ENCODE data around the gene ARHGEF28. TPM values are rescaled to one million over a fixed set of nuclear protein-coding genes. Genes with fewer than 3 reads are reported as not detected.

ARHGEF28 gene
- total and polyA plus RNA-seq, 8 donors = 14.9 to 36.2 (median 24.6) TPM

DNA sequence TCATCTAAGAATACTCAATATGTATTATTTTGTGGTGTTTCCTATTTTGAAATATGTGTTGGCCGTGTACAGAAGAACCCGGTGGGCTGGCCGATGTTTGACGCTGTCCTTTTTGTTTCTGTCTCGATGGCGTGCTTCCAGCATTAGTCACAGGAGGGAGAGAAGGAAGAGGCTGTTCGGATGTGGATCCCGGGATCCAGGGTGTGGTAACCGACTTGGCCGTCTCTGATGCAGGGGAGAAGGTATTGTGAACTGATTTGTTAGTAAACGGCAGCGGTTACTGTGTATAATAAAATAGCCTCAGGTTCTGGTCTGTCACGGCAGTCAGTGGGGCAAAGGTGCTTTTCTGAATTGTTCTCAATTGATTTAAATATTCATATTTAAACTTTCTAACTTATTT, 275.0 kb downstream of the ARHGEF28 start:
- Histone ChIP-seq H3K27ac (peak overlapping the region in 1 of 4 donors; percentile 19), H3K4me1 (peaks cover 7 to 19% (median 15%) of the 10 kb centered on the region in 3 donors), H3K9me3 (no peaks in the 10 kb centered on the region), H3K27me3 (no peaks in the 10 kb centered on the region), H3K36me3 (peaks cover 0 to 21% (median 4%) of the 10 kb centered on the region in 3 donors), H3K4me3 (no peak overlapping the region)
- peak in 2 of 4 donors; percentile 14 to 28 for ATAC-seq
- intact Hi-C loops (cut with DNase I) = loop anchor here in 1 of 3 donors (5.0 kb wide), 1 partner anchor 746 kb away; no protein-coding TSS in a partner anchor
- WGBS, 2 donors = 70 to 72% methylated on average over 13 of the region's 13 CpGs
- DNase-seq = no peak
- no peak for FAIRE-seq
- TF ChIP-seq, protein P1, sequence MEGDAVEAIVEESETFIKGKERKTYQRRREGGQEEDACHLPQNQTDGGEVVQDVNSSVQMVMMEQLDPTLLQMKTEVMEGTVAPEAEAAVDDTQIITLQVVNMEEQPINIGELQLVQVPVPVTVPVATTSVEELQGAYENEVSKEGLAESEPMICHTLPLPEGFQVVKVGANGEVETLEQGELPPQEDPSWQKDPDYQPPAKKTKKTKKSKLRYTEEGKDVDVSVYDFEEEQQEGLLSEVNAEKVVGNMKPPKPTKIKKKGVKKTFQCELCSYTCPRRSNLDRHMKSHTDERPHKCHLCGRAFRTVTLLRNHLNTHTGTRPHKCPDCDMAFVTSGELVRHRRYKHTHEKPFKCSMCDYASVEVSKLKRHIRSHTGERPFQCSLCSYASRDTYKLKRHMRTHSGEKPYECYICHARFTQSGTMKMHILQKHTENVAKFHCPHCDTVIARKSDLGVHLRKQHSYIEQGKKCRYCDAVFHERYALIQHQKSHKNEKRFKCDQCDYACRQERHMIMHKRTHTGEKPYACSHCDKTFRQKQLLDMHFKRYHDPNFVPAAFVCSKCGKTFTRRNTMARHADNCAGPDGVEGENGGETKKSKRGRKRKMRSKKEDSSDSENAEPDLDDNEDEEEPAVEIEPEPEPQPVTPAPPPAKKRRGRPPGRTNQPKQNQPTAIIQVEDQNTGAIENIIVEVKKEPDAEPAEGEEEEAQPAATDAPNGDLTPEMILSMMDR (IDR thresholded peaks at IDR 0.05) = no peak

DNA sequence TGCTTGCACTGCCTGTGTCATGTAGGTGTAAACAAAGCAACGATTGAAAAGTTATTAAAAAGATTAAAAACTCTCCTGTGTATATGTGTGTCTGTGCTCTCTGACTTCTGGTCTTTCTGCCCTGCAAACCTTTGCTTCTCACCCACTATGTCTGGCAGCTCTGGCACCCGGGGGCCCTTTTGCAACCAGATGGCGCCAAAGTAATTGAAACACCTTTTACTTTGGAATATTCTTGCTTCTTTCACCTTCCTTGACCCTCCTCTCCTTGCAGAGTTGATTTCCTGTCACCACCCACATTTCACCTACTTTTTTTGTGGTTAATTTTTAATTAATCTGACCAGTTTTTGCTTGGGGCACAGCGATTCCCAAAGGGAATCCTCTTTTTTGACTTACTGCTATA, 275.5 kb downstream of the ARHGEF28 start:
- DNase-seq = peak in 1 of 6 donors; percentile 18
- peak; percentile 39 to 66 (median 56) for ATAC-seq

DNA sequence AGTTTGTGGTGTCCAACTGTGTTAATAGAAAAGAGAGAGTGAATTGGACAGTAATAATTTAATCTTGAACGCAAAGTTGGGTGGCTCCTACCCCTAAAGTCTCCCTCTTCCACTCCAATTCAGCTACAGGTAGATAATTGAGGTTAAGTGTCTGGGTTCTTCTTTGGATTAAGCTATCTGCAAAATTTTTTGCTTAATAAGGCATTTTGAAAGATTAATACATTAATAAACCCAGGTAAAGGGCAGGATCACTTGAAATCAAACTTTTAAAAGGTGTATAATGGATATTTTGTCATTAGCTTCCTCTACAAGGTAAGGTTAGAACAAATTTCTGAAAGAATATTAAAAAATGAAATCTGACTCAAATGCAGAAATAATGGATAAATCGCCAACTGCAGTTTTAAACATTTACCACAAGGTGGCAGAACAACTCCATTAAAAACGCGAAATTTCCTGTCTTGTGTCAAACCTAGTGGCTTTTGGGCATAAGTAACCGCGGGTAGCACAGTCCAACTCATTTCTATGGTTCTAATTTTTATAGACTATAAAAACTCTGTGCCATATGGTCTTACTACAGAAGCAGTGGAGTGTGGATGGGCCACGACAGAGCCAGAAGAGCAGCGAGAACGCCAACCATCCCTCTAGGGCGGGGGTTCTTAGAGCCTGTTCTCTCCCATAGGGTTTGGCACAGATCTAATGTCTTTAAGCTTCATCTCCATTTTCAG, 276.5 kb downstream of the ARHGEF28 start:
- TF ChIP-seq, protein P1 (IDR thresholded peaks at IDR 0.05) = peak; percentile 58 to 78 (median 74)
- H3K36me3 ChIP-seq = peaks cover 0 to 21% (median 4%) of the 10 kb centered on the region in 3 donors
- no peak for DNase-seq
- peaks cover 7 to 19% (median 16%) of the 10 kb centered on the region in 3 donors for H3K4me1 ChIP-seq
- ATAC-seq = peak; percentile 33 to 80 (median 72)
- peak; percentile 93 for FAIRE-seq
- WGBS, 2 donors = 41 to 42% methylated on average over 10 of the region's 10 CpGs
- H3K27me3 ChIP-seq = no peaks in the 10 kb centered on the region
- intact Hi-C loops (cut with DNase I) = loop anchor here in 1 of 3 donors (5.0 kb wide), 1 partner anchor 745 kb away; no protein-coding TSS in a partner anchor
- H3K9me3 ChIP-seq = no peaks in the 10 kb centered on the region
- H3K27ac ChIP-seq = no peak overlapping the region
- H3K4me3 ChIP-seq = no peak overlapping the region

More for the DNA sequence above, 275.5 kb downstream of the ARHGEF28 start:
- Histone ChIP-seq H3K36me3 (peaks cover 0 to 21% (median 4%) of the 10 kb centered on the region in 3 donors), H3K4me1 (peaks cover 7 to 19% (median 15%) of the 10 kb centered on the region in 3 donors), H3K9me3 (no peaks in the 10 kb centered on the region), H3K27ac (peak overlapping the region in 1 of 4 donors; percentile 19), H3K27me3 (no peaks in the 10 kb centered on the region), H3K4me3 (no peak overlapping the region)
- no peak for FAIRE-seq
- intact Hi-C loops (cut with DNase I) = loop anchor here in 1 of 3 donors (5.0 kb wide), 1 partner anchor 746 kb away; no protein-coding TSS in a partner anchor
- TF ChIP-seq, protein P1 (IDR thresholded peaks at IDR 0.05) = no peak
- 17 to 20% methylated on average over 4 of the region's 4 CpGs for WGBS, 2 donors

DNA sequence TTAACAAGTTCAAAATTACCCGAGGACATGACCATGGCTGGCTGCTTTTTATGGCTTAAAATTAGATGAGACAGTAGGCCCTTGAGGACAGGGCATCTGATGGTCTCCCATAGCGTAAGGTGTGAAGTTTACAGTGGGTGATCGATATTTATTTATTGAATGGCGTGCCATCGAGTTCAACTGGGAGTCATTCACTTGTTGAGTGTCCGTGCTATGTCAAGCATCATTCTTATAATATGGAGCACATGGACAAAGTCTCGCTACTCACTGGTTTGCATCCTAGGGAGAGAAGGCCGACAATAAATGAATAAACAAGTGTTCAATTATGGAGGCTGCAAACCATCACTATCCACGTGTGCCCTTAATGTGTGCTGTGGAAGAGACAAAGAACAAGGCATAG, 277.2 kb downstream of the ARHGEF28 start:
- 84 to 86% methylated on average over 9 of the region's 9 CpGs for WGBS, 2 donors
- H3K9me3 ChIP-seq = no peaks in the 10 kb centered on the region
- H3K27ac ChIP-seq = no peak overlapping the region
- TF ChIP-seq, protein P1 (IDR thresholded peaks at IDR 0.05) = no peak
- DNase-seq (no peak), FAIRE-seq (no peak), ATAC-seq (no peak)
- no peak overlapping the region for H3K4me3 ChIP-seq
- no peaks in the 10 kb centered on the region for H3K27me3 ChIP-seq
- H3K4me1 ChIP-seq = peaks cover 11 to 23% (median 21%) of the 10 kb centered on the region in 3 donors
- peaks cover 0 to 21% (median 4%) of the 10 kb centered on the region in 3 donors for H3K36me3 ChIP-seq
- intact Hi-C loops (cut with DNase I) = loop anchor here in 1 of 3 donors (5.0 kb wide), 1 partner anchor 744 kb away; no protein-coding TSS in a partner anchor

Measured in pancreas (tissue), 10 donors.